ENCODE data around the gene RCSD1.
"Not testable (repeated sequence)": the region's sequence is repeated elsewhere in the genome, so short reads cannot be mapped to it uniquely, and the experiment has no call there.

Gene RCSD1

GRCh38 chr1:167741103-167741502, 111.1 kb downstream of the RCSD1 start:
- H3K27ac Mint-ChIP-seq (ENCODE audit: low read depth); H3K36me3 Mint-ChIP-seq (ENCODE audit: insufficient read depth); ATAC-seq (replicated peaks; ENCODE audit: extremely low read depth, poor library complexity, severe bottlenecking): not testable (repeated sequence)

GRCh38 chr1:167742392-167743057, 112.5 kb downstream of the RCSD1 start:
- DNase-seq (ENCODE audit: low spot score in 2 of 2); H3K4me3 Mint-ChIP-seq; ATAC-seq (replicated peaks; ENCODE audit: extremely low read depth, poor library complexity, severe bottlenecking); H3K27me3 Mint-ChIP-seq; H3K27ac Mint-ChIP-seq (ENCODE audit: low read depth); H3K9me3 Mint-ChIP-seq; H3K4me1 Mint-ChIP-seq; H3K36me3 Mint-ChIP-seq (ENCODE audit: insufficient read depth): not testable (repeated sequence)

More at GRCh38 chr1:167741103-167741502, 111.1 kb downstream of the RCSD1 start:
- H3K27me3 Mint-ChIP-seq; DNase-seq (ENCODE audit: low spot score in 2 of 2); H3K4me1 Mint-ChIP-seq; H3K9me3 Mint-ChIP-seq; H3K4me3 Mint-ChIP-seq: not testable (repeated sequence)

- no peak for DNase-seq (ENCODE audit: low spot score in 2 of 2)
- no peaks in the 10 kb centered on the region for H3K27me3 Mint-ChIP-seq
- no peak overlapping the region for H3K4me3 Mint-ChIP-seq
- no peaks in the 10 kb centered on the region for H3K4me1 Mint-ChIP-seq
- H3K27ac Mint-ChIP-seq (ENCODE audit: low read depth), result no peak overlapping the region
- no peak for ATAC-seq (replicated peaks; ENCODE audit: extremely low read depth, poor library complexity, severe bottlenecking)
- no peaks in the 10 kb centered on the region for H3K9me3 Mint-ChIP-seq
- no peaks in the 10 kb centered on the region for H3K36me3 Mint-ChIP-seq (ENCODE audit: insufficient read depth)
Measured at GRCh38 chr1:167744901-167745300, 114.9 kb downstream of the RCSD1 start.

- Mint-ChIP-seq H3K27ac (ENCODE audit: low read depth) (no peak overlapping the region), H3K4me3 (no peak overlapping the region), H3K9me3 (no peaks in the 10 kb centered on the region), H3K27me3 (no peaks in the 10 kb centered on the region), H3K36me3 (ENCODE audit: insufficient read depth) (no peaks in the 10 kb centered on the region), H3K4me1 (no peaks in the 10 kb centered on the region)
- DNase-seq (ENCODE audit: low spot score in 2 of 2) (no peak), ATAC-seq (replicated peaks; ENCODE audit: extremely low read depth, poor library complexity, severe bottlenecking) (no peak)
Measured at GRCh38 chr1:167746013-167746672, 116.1 kb downstream of the RCSD1 start.

- Mint-ChIP-seq H3K27me3 (no peaks in the 10 kb centered on the region), H3K4me3 (no peak overlapping the region), H3K27ac (ENCODE audit: low read depth) (no peak overlapping the region), H3K4me1 (no peaks in the 10 kb centered on the region), H3K9me3 (no peaks in the 10 kb centered on the region), H3K36me3 (ENCODE audit: insufficient read depth) (no peaks in the 10 kb centered on the region)
- ATAC-seq (replicated peaks; ENCODE audit: extremely low read depth, poor library complexity, severe bottlenecking) (no peak), DNase-seq (ENCODE audit: low spot score in 2 of 2) (no peak)
Measured at GRCh38 chr1:167746988-167747655, 117.1 kb downstream of the RCSD1 start.

- Mint-ChIP-seq H3K27ac (ENCODE audit: low read depth) (no peak overlapping the region), H3K4me1 (peaks cover 5% of the 10 kb centered on the region), H3K4me3 (no peak overlapping the region), H3K9me3 (no peaks in the 10 kb centered on the region), H3K36me3 (ENCODE audit: insufficient read depth) (no peaks in the 10 kb centered on the region), H3K27me3 (no peaks in the 10 kb centered on the region)
- ATAC-seq (replicated peaks; ENCODE audit: extremely low read depth, poor library complexity, severe bottlenecking) (no peak), DNase-seq (ENCODE audit: low spot score in 2 of 2) (no peak)
Measured at GRCh38 chr1:167747988-167748387, 118.0 kb downstream of the RCSD1 start.

- Mint-ChIP-seq H3K9me3 (no peaks in the 10 kb centered on the region), H3K27me3 (no peaks in the 10 kb centered on the region), H3K4me3 (no peak overlapping the region), H3K27ac (ENCODE audit: low read depth) (no peak overlapping the region), H3K36me3 (ENCODE audit: insufficient read depth) (no peaks in the 10 kb centered on the region), H3K4me1 (peaks cover 7% of the 10 kb centered on the region)
- DNase-seq (ENCODE audit: low spot score in 2 of 2), result no peak
- ATAC-seq (replicated peaks; ENCODE audit: extremely low read depth, poor library complexity, severe bottlenecking), result no peak
Measured at GRCh38 chr1:167748906-167749305, 118.9 kb downstream of the RCSD1 start.

- Mint-ChIP-seq H3K36me3 (ENCODE audit: insufficient read depth) (no peaks in the 10 kb centered on the region), H3K27me3 (no peaks in the 10 kb centered on the region), H3K9me3 (no peaks in the 10 kb centered on the region), H3K27ac (ENCODE audit: low read depth) (no peak overlapping the region), H3K4me1 (peaks cover 7% of the 10 kb centered on the region), H3K4me3 (no peak overlapping the region)
- DNase-seq (ENCODE audit: low spot score in 2 of 2), result no peak
- no peak for ATAC-seq (replicated peaks; ENCODE audit: extremely low read depth, poor library complexity, severe bottlenecking)
Measured at GRCh38 chr1:167749741-167750140, 119.7 kb downstream of the RCSD1 start.

- H3K4me3 Mint-ChIP-seq, result no peak overlapping the region
Measured at GRCh38 chr1:167750641-167751040, 120.6 kb downstream of the RCSD1 start.

GRCh38 chr1:167751676-167752075, 121.6 kb downstream of the RCSD1 start:
- no peaks in the 10 kb centered on the region for H3K36me3 Mint-ChIP-seq (ENCODE audit: insufficient read depth)
- H3K27ac Mint-ChIP-seq (ENCODE audit: low read depth), result no peak overlapping the region
- no peak for ATAC-seq (replicated peaks; ENCODE audit: extremely low read depth, poor library complexity, severe bottlenecking)
- peaks cover 7% of the 10 kb centered on the region for H3K4me1 Mint-ChIP-seq
- H3K4me3 Mint-ChIP-seq, result no peak overlapping the region
- DNase-seq (ENCODE audit: low spot score in 2 of 2), result no peak
- H3K27me3 Mint-ChIP-seq, result no peaks in the 10 kb centered on the region
- H3K9me3 Mint-ChIP-seq, result no peaks in the 10 kb centered on the region

More at GRCh38 chr1:167750641-167751040, 120.6 kb downstream of the RCSD1 start:
- DNase-seq (ENCODE audit: low spot score in 2 of 2) (no peak), ATAC-seq (replicated peaks; ENCODE audit: extremely low read depth, poor library complexity, severe bottlenecking) (no peak)
- Mint-ChIP-seq H3K27ac (ENCODE audit: low read depth) (no peak overlapping the region), H3K9me3 (no peaks in the 10 kb centered on the region), H3K36me3 (ENCODE audit: insufficient read depth) (no peaks in the 10 kb centered on the region), H3K27me3 (no peaks in the 10 kb centered on the region), H3K4me1 (peaks cover 7% of the 10 kb centered on the region)

GRCh38 chr1:167752219-167752985, 122.4 kb downstream of the RCSD1 start:
- Mint-ChIP-seq H3K36me3 (ENCODE audit: insufficient read depth) (no peaks in the 10 kb centered on the region), H3K4me1 (peaks cover 7% of the 10 kb centered on the region), H3K27me3 (no peaks in the 10 kb centered on the region), H3K9me3 (no peaks in the 10 kb centered on the region), H3K4me3 (no peak overlapping the region), H3K27ac (ENCODE audit: low read depth) (no peak overlapping the region)
- DNase-seq (ENCODE audit: low spot score in 2 of 2), result no peak
- no peak for ATAC-seq (replicated peaks; ENCODE audit: extremely low read depth, poor library complexity, severe bottlenecking)

GRCh38 chr1:167755654-167756053, 125.6 kb downstream of the RCSD1 start:
- no peaks in the 10 kb centered on the region for H3K36me3 Mint-ChIP-seq (ENCODE audit: insufficient read depth)
- DNase-seq (ENCODE audit: low spot score in 2 of 2), result no peak
- no peaks in the 10 kb centered on the region for H3K9me3 Mint-ChIP-seq
- H3K4me3 Mint-ChIP-seq, result no peak overlapping the region
- H3K27me3 Mint-ChIP-seq, result no peaks in the 10 kb centered on the region
- no peak for ATAC-seq (replicated peaks; ENCODE audit: extremely low read depth, poor library complexity, severe bottlenecking)
- peaks cover 7% of the 10 kb centered on the region for H3K4me1 Mint-ChIP-seq
- H3K27ac Mint-ChIP-seq (ENCODE audit: low read depth), result no peak overlapping the region

All from central memory CD8-positive, alpha-beta T cell (primary cell).